Skeletal muscle satellite cell (primary cell): ENCODE data around the gene BBS9.
A peak's percentile ranks its signal among the peaks of the same experiment; 100 is the strongest.

ENCODE experiments used
- H3K27me3 ChIP-seq: 2 replicates; pipeline ENCODE4 v1.7.0; 2013; ENCODE audit warnings: low read length; ENCODE audit not compliant: control insufficient read depth, insufficient read depth
- H3K36me3 ChIP-seq: 2 replicates; pipeline ENCODE4 v1.7.0; 2013; ENCODE audit warnings: mild to moderate bottlenecking, control low read depth, low read length; ENCODE audit not compliant: insufficient read depth
- H3K4me1 ChIP-seq: 2 replicates; pipeline ENCODE4 v1.7.0; 2013; ENCODE audit warnings: low read length; ENCODE audit not compliant: control insufficient read depth, insufficient read depth
- H3K4me2 ChIP-seq: 2 replicates; pipeline ENCODE4 v1.7.0; 2013; ENCODE audit warnings: mild to moderate bottlenecking, low read length
- H3K4me3 ChIP-seq: 2 replicates; pipeline ENCODE4 v1.7.0; 2013; ENCODE audit warnings: low read length
- H3K9ac ChIP-seq: 2 replicates; pipeline ENCODE4 v1.7.0; 2013; ENCODE audit warnings: mild to moderate bottlenecking, low read depth, low read length, moderate library complexity
- H3K9me3 ChIP-seq: replicated peaks from 2 replicates; pipeline ENCODE4 v1.7.0; 2013; ENCODE audit warnings: mild to moderate bottlenecking, control low read depth, low read length

Gene BBS9

DNA sequence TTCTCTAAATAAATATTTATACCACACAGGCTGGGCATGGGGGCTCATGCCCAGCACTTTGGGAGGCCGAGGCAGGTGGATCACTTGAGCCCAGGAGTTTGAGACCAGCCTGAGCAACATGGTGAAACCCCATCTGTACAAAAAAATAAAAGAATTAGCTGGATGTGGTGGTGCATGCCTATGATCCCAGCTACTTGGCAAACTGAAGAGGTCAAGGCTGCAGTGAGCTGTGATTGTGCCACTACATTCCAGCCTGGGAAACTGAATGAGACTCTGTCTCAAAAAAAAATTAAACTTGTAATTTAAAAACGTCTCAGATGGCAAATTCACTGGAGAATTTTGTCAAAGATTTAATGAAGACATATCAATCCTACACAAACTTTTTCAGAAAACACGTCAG, 498.4 kb downstream of the BBS9 start:
- H3K4me1 ChIP-seq = peaks cover 9% of the 10 kb centered on the region
- no peaks in the 10 kb centered on the region for H3K36me3 ChIP-seq
- no peak overlapping the region for H3K9ac ChIP-seq
- no peak overlapping the region for H3K4me3 ChIP-seq
- H3K9me3 ChIP-seq = no peaks in the 10 kb centered on the region
- no peaks in the 10 kb centered on the region for H3K27me3 ChIP-seq
- no peak overlapping the region for H3K4me2 ChIP-seq

DNA sequence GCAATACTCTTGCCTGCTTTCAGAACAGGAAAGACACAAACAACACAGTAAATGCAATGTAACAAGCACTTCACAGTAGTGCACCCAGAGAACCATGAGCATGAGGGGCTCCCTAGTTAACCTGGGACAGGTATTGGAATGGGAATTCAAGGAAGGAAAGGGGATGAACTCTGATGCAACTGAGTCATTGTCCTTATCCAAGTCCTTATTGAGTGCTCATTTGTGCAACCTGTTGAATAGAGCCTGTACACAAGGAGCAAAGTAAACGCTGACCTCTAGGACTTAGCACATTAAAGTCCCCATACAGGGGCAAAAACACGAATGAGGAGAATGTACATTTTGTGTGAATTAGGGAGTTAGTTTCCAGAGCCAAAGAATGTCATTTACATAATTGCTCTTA, 499.5 kb downstream of the BBS9 start:
- H3K4me1 ChIP-seq = peaks cover 5% of the 10 kb centered on the region
- no peaks in the 10 kb centered on the region for H3K36me3 ChIP-seq
- H3K4me3 ChIP-seq = no peak overlapping the region
- H3K27me3 ChIP-seq = no peaks in the 10 kb centered on the region
- no peak overlapping the region for H3K9ac ChIP-seq
- H3K4me2 ChIP-seq = no peak overlapping the region
- H3K9me3 ChIP-seq = no peaks in the 10 kb centered on the region

DNA sequence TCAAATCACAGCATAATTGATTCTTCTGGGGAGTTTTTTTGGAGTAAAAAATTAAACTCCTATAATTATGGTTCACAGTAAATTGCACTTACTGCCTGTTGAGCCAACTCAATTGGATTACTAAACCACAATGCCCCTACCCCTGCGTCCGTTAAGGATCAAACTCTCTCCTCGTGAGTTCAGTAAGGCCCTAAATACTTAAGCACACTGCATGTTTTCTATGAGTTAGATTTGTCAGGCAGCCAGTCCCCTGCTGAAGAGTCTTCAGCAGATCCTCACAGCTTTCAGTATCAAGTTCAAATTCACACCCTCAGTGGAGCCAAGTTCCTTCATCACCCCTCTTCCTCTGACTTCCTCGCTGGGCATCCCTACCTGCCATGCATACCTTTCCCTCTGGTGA, 501.0 kb downstream of the BBS9 start:
- Histone ChIP-seq H3K4me3 (no peak overlapping the region), H3K27me3 (no peaks in the 10 kb centered on the region), H3K4me2 (no peak overlapping the region), H3K9me3 (no peaks in the 10 kb centered on the region), H3K4me1 (no peaks in the 10 kb centered on the region), H3K36me3 (no peaks in the 10 kb centered on the region), H3K9ac (no peak overlapping the region)

DNA sequence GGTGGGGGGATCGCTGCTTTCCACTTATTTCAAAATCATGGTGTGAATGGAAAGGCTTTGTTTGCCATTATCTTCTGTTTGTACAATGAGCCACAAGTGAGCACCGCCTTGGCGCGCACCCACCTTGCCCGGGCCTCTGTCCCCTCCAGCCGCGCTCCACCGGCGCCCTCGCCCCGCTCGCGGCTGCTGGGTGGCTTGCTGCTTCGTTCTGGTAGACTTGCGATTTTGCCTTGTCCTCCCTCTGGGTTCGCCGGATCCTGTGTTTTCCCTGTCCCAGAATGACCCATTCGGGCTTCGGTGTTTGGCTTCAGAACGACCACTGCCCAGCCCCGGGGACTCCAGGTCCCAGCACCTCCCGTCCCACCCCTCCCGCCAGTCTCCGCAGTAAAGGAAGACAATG, 503.0 kb downstream of the BBS9 start:
- no peaks in the 10 kb centered on the region for H3K4me1 ChIP-seq
- no peaks in the 10 kb centered on the region for H3K27me3 ChIP-seq
- H3K36me3 ChIP-seq = no peaks in the 10 kb centered on the region
- H3K4me2 ChIP-seq = no peak overlapping the region
- no peak overlapping the region for H3K4me3 ChIP-seq
- no peak overlapping the region for H3K9ac ChIP-seq
- no peaks in the 10 kb centered on the region for H3K9me3 ChIP-seq

DNA sequence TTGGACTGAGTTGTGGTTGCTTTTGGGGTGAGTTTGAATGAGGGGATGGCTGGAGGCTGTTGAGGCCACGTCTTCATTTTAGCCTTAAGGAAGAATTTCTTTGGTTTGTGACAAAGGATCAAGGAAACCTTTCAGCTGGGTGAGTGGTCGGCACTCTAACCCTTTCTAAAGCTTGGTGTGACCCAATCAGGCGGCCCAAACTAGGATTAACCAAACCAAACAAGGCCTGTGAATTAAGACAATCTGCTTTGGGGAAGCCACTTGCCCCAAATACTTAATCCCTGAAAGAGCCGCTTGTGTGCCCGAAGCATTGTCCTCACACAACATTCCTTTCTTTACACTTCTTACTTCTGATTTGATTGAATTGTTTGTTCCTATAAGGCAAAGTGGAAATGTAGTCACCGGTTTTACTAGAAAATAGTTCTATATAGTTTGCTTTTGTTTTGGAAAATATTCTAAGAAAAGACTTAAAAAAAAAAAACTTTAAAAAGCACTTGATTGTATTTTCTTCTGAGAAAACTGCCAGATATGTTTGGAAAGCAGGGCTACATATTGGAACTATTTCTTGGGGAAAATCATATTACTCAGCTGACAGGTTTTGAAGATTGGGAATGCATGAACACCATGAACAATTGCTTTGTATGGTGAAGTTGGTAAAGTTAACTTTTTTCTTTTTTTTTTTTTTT, 503.6 kb downstream of the BBS9 start:
- Histone ChIP-seq H3K9me3 (no peaks in the 10 kb centered on the region), H3K4me2 (no peak overlapping the region), H3K4me1 (no peaks in the 10 kb centered on the region), H3K27me3 (no peaks in the 10 kb centered on the region), H3K4me3 (no peak overlapping the region), H3K36me3 (no peaks in the 10 kb centered on the region), H3K9ac (no peak overlapping the region)

DNA sequence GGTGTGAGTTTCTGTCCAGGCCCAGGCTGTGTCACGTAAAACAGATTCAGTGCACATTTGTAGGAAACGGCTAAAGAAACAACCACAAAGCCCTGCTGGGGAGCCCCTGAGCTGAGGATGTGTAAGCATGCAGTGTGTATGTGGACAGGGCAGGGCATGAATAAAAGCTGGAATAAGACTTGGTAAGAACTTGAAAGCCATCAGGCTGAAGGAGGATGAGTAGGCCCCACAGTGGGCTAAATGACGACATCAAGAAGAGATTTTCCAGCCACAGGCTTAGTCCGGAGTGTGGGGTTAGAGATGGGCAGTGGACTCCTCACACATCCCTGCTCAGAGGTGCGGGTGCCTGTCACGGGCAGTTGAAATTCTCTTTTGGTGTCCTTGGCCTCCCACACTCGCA, 505.2 kb downstream of the BBS9 start:
- Histone ChIP-seq H3K27me3 (no peaks in the 10 kb centered on the region), H3K9me3 (no peaks in the 10 kb centered on the region), H3K4me3 (no peak overlapping the region), H3K36me3 (no peaks in the 10 kb centered on the region), H3K4me2 (no peak overlapping the region), H3K9ac (no peak overlapping the region), H3K4me1 (no peaks in the 10 kb centered on the region)

DNA sequence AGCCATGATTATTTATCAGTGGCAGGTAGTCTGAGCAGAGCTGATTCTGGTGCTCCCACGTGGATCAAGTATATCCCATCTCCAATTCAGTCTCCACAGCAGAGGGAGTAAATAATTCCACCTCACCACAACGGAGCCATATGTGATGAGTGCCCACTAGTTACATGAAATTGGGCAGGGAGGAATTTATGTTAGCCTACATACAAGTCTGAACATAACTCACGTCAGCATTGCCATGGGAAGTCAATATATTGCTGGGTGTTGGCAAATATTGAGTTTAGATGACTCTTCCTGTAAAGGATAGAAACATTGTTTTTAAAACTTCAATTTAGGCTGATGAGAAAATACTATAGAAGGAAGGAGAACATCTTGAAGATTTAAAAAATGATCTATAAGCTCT, 507.0 kb downstream of the BBS9 start:
- Histone ChIP-seq H3K4me3 (no peak overlapping the region), H3K4me1 (peaks cover 3% of the 10 kb centered on the region), H3K9ac (no peak overlapping the region), H3K36me3 (no peaks in the 10 kb centered on the region), H3K9me3 (no peaks in the 10 kb centered on the region), H3K27me3 (no peaks in the 10 kb centered on the region), H3K4me2 (no peak overlapping the region)

DNA sequence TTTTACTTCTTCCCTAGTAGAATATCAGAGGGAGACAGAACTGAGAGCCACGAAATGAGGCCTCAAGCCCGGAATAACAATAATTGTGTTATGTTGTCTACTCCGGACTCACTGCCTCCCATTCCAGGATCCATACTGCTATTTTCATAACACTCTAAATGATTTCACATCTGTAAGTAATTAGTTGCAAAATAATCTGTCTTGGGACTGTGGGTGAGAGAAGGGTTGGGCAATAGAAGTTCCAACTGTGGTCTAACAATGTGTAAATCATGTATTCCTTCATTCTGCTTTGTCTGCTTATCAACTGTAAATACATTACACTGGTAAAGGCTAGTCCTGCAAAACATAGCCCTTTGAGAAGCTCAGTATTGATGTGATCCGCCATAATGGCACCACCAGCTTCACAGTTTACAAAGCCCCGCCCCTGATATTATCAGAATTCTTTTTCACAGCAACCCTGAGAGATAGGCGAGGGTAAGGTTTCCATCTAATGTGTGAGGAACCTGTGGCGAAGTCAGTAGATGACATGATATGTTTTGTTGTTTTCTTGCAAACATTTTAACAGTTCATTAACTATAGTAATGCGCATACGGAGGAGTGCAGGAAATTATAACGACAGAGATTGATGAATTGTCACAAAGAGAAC, 510.3 kb downstream of the BBS9 start:
- no peaks in the 10 kb centered on the region for H3K27me3 ChIP-seq
- peaks cover 20% of the 10 kb centered on the region for H3K4me1 ChIP-seq
- H3K9me3 ChIP-seq = no peaks in the 10 kb centered on the region
- H3K36me3 ChIP-seq = no peaks in the 10 kb centered on the region
- H3K4me3 ChIP-seq = no peak overlapping the region
- no peak overlapping the region for H3K4me2 ChIP-seq
- no peak overlapping the region for H3K9ac ChIP-seq

DNA sequence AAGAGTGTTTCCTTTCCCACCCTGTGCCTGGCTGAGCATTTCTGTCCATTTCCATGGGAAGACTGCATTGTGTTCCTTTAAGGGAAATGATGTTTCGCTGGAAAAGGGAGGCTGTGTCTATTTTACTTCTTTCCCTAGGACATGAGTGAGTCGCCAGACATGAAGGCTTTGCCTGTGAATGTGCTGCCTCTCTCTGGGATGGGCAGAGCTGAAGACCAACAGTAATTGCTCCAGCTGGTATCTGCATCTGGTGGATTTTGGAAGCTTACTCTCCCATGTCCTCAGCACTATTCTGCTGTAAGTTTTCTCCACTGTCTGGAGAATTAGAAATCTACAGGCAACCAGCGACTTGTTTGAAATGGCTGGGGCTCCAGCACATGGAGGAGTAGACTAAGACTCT, 511.4 kb downstream of the BBS9 start:
- no peak overlapping the region for H3K4me3 ChIP-seq
- H3K4me2 ChIP-seq = no peak overlapping the region
- H3K9ac ChIP-seq = no peak overlapping the region
- no peaks in the 10 kb centered on the region for H3K9me3 ChIP-seq
- H3K27me3 ChIP-seq = no peaks in the 10 kb centered on the region
- peaks cover 31% of the 10 kb centered on the region for H3K4me1 ChIP-seq
- H3K36me3 ChIP-seq = no peaks in the 10 kb centered on the region

DNA sequence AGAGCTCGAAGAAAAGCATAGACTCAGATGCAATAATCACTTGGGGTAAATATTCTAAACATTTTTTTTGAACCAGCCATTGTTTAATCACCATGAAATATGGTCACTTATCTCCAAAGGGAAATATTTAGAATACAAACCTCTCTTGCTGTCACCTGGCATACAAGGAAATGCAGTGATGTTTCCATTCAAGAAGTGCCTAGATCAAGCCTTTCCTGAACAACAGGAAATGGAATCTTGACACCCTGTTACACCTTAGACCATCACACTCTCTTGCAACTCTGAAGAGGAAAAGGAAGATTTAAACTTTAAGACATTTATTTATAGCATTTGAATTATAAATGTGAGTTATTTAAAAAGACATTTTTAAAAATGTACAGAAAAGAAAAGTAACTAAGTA, 512.9 kb downstream of the BBS9 start:
- no peaks in the 10 kb centered on the region for H3K36me3 ChIP-seq
- no peaks in the 10 kb centered on the region for H3K9me3 ChIP-seq
- peaks cover 32% of the 10 kb centered on the region for H3K4me1 ChIP-seq
- H3K4me2 ChIP-seq = no peak overlapping the region
- H3K27me3 ChIP-seq = no peaks in the 10 kb centered on the region
- H3K4me3 ChIP-seq = no peak overlapping the region
- H3K9ac ChIP-seq = no peak overlapping the region

DNA sequence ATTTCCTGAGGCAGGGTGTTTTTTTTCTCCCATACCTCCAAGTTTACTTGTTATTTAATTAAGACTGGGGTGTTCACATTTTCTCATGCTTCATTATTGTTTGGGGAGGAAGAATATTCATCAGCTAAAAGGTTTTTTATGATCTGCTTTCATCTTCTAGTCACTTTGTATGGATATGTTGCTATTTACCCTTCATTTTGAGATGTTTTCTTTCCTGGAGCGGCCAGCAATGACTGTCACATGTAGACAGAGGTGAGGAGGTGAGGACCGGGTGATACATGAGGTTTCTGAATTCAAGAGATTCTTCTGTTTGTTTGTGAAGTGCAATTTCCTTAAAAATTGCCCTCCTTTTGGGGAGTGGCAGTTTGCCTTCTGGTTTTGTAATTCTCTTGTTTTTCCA, 514.2 kb downstream of the BBS9 start:
- H3K9ac ChIP-seq = no peak overlapping the region

DNA sequence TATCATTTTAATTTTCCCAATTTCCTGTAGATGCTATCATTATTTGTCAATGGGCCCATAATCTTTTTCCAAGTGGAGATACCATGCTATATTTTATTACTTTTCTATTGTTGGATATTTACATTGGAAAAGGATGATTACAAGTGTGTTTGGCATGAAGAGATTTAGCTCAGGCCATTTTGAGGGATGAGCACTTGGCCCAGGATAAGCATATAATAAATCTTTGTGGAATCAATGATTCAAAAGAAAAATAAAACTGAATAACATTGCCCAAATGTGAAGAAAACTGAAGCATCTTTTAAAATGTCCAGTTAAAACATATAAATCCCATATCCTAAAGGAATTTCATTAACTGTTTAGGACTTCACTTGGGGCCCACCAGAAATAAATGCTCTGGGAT, 515.1 kb downstream of the BBS9 start:
- Histone ChIP-seq H3K4me2 (peak overlapping the region; percentile 43), H3K4me1 (peaks cover 32% of the 10 kb centered on the region)

More for the DNA sequence above, 514.2 kb downstream of the BBS9 start:
- Histone ChIP-seq H3K27me3 (no peaks in the 10 kb centered on the region), H3K9me3 (no peaks in the 10 kb centered on the region), H3K4me2 (peak overlapping the region; percentile 5), H3K4me3 (no peak overlapping the region), H3K4me1 (peaks cover 32% of the 10 kb centered on the region), H3K36me3 (no peaks in the 10 kb centered on the region)

More for the DNA sequence above, 515.1 kb downstream of the BBS9 start:
- no peaks in the 10 kb centered on the region for H3K9me3 ChIP-seq
- H3K27me3 ChIP-seq = no peaks in the 10 kb centered on the region
- H3K4me3 ChIP-seq = peak overlapping the region; percentile 3
- H3K36me3 ChIP-seq = no peaks in the 10 kb centered on the region
- no peak overlapping the region for H3K9ac ChIP-seq
